Iris pigment epithelial cell (primary cell): ENCODE measurements around the gene EPHA7.

Experiments
- DNase-seq: peaks from one replicate; pipeline ENCODE4 v3.0.0-alpha.2; 2011; ENCODE audit warnings: low read depth

The EPHA7 gene

GRCh38 chr6:93419304-93420162 is at the start of gene EPHA7:
Gene EPHA7 (minus strand): TSS chr6:93419559. CDS start chr6:93419341, 218 bp downstream.
- DNase-seq: peak; percentile 89

DNA sequence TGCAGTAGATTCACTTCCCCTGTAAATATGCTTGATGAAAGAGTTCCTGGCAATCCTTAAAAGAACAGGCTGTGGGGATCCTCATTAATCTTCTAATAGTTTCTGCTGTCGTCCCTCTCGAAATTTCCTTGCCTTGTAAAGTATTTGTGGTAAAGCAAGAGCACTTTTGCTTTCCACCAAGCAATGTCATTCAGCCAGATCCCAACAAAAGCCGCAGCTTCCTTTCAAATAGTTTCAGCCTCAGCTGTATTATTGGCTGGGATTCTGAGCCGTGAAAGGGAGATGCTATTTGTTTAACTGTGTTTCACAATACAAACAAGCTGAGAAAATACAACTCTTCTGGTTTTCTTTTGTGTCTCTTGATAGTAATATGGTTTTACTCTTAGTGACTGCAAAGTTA is 48.9 kb upstream of the EPHA7 start:
- peak; percentile 20 for DNase-seq

DNA sequence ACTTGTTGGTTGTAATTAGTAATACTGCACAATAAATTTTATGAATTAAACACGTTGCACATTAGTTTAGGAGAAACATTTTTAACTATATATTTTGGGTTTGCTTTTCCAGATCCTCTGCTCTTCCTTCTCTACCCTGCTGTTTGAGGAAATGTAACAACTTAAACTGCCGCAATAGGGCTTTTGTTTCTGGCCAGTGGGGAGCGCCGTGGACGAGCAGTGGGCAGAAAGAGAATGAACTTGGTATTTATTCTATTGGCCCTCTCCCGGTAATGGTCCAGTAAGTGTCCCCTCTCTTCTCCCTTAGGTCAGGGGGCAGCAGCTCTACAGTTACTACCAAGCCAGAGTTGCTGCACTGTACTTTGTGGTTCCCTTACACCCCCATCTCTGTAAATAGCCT is 35.2 kb upstream of the EPHA7 start:
- DNase-seq: no peak

DNA sequence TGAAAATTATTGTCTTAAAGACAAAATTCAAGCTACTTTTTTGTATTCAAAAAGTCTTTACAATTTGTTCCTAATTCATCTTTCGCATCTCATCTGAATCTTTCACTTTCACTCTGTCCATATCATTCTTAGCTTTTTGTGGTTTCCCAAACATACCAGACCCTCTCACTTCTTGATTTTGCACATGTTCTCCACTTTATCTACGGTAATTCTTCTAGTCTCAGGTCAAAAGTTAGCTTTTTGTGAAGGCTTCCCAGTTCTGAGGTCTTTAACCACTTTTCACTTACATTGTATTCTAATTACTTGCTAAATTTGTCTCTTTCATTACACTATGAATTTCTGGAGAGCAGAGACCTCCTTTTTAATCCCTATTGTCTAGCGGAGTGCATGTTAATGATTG is 34.6 kb upstream of the EPHA7 start:
- no peak for DNase-seq

GRCh38 chr6:93447874-93448273 is 28.5 kb upstream of the EPHA7 start:
- DNase-seq: no peak

- DNase-seq: no peak
Observed at GRCh38 chr6:93437491-93437890, 18.1 kb upstream of the EPHA7 start.

- DNase-seq: no peak
Observed at GRCh38 chr6:93433592-93433991, 14.2 kb upstream of the EPHA7 start.

DNA sequence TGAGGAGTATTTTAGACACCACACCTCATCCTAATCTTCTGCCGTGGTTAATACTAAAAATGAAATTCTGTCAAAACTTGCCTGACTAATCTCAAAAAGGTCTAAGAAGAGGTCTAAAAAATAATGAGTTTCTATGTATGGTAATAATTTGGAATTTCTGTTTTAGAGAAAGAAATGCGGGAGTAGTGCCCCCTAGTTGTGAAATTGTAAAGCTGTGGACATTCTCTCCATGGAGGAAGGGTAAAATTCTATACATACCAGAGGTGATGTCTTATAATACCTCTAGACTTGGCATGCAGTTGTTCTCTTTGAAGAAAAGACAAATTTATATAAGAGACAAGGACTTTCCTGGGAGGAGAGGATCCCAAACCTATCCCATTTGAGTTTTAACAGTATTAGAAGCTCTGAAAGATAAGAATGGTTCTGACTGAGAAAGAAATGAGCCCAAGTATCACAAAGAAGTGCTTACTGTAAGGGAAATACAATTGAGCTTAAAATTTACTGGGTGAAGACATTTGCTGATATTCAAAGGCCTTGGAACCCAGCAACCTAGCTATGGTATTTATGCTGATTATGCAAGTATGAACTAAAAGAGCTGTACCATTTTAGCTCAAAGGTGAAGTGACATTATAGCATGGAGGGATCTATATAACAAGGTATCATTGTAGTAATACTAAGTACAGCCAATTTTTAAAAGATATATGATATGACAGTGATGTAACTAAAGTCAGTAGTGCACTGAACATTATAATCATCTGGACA is 5.1 kb upstream of the EPHA7 start:
- peak; percentile 24 for DNase-seq

DNA sequence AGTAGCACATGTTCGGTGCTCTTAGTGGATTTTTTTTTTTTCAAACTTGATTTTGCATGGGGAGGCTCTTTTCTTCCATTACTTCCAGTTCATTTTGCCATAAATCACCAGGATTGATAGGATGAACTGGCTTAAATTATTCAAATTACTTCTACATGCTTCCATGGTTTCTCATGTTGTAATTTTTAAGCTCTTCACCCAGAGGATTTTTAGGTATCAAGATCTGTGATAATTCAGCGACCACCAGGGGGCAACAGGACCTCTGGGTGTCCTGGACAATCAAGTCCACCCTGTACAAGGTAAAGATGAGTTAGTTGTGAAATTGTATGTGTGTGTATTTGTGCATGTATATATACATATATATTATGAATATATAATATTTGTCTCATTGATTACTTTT is 4.2 kb upstream of the EPHA7 start:
- peak; percentile 13 for DNase-seq

DNA sequence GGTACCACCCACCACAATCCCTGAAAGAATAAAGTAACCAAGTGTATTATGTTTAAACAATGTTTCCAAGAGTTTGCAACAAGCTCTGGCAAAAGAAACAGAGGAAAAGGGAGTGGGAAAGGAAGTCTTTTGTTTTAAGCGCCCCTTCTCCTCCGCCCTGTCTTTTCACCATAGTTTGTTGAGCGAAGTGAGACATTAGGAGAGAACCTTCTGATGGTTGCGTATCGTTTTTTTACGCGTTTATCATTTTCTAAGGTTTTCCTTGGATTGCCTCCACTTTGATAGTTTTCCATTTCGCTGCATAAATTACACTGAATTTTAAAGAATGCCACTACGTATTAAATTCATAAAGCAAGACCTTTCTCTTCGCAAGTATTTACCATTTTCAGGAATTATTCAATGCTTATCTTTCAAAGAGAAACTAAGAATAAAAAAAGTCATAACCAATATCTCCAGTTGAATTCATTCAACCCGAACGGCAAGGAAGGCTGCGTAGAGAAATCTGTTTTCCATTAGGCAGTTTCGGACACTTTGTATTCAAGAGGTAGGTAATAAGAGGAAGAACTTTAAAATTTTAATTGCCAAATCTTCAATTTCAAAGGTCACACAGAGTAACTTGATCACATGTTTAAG is 920 bp upstream of the EPHA7 start:
- no peak for DNase-seq

- DNase-seq: peak; percentile 27
Observed at GRCh38 chr6:93418408-93419303, 703 bp downstream of the EPHA7 start.

- DNase-seq: no peak
Observed at GRCh38 chr6:93418033-93418407, 1.3 kb downstream of the EPHA7 start.

DNA sequence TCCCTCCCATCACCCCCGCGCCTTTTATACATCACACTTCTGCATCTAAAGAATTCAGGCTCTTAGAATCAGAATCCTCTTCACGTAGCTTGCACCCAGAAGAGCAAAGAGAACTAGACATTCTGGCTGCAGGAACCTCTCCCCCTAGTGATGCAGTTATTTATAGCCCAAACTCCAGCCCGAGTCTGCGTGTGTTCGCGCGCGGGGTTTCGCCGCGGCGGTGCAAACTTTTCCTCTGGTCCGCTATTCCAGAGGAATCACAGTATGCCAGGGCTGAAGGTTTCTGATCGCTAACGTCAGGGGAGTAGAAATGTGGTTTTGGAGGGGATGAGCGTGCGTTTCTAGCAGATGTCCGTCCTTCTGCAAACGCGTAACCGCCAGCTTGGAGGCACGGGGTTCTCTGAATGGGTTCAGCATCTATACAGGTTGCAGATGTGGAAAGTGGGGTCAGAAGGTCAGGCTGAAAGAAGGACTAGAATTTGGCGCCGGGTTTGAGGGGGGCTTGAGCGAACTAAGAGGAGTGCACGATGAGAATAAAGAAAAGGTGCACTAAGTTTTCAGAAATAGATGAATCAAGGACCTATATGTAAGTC is 1.8 kb downstream of the EPHA7 start:
- peak; percentile 15 for DNase-seq

DNA sequence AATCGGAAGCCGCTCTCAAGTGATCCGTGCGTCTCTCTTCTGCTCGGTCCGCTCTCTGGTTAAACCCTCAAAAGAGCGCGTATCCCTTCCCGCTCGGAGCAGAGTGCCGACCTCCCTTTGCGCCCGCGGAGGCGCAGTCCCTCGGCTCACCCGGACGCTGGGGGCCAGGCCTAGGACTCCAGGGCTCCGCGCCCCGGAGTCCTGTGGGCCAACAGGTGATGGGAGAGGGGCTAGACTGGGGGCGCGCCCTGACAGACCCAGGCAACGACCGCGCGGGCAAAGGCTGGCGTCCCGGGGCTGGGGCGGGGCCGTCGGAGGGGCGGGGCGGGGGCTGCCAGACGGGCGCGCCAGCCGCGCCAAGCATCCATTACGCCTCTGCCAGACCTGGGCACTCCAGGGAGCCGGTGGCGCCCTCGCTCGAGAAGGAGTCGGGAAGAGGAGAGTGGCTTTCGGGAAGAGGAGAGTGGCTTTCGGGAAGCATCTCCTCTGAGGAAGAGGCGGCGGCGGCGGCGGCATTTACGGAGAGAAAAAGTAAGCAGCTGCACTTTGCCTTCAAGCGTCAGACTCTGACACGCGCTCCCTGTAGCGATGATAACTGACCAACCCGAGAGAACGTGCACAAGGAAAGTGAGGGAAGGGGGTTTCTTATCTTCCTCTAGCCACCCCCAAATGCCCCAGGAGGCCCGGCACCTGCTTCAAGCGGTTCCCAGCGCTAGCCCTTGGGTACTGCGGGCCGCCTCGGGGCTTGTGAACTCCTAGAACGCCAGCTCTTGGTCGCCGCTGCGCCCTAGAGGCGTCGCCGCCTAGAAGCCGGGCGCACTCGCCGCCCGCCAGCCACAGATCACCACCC is 2.6 kb downstream of the EPHA7 start:
- DNase-seq: peak; percentile 17

DNA sequence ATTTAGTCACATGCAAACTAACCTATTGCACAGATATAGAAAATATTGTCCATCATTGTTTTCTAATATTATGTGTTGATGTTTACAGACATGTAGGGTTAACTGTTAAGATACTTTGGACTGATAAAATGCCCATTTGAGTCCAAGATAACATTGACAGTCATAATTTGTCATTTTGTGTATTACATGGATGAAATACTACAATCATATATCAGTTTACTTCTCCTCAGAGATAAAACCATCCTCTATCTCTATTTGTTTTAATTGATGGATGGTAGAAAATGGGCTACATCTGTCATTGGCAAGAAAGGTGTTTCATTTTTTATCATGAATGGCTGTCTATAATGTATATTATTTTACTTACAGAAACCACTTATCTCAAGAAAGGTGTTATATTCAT is 6.2 kb downstream of the EPHA7 start:
- DNase-seq: no peak

DNA sequence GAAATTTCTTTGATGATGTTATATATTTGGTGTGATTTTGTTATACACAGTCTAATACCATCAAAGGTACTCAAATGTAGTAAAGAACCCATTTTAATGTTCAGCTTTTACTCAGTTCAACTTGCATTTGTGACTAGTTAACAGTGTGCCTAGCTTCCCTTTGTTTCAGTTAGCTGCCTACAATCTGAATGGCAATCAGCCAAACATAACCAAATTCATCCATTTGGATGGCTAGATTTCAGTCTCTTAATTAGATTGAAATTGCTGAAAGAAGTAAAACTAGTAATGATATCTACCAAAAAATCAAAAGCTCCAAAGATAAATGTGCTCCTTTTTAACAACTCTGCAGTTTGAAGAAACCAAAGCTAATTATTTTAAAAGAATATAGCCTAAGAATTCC is 6.9 kb downstream of the EPHA7 start:
- DNase-seq: no peak

DNA sequence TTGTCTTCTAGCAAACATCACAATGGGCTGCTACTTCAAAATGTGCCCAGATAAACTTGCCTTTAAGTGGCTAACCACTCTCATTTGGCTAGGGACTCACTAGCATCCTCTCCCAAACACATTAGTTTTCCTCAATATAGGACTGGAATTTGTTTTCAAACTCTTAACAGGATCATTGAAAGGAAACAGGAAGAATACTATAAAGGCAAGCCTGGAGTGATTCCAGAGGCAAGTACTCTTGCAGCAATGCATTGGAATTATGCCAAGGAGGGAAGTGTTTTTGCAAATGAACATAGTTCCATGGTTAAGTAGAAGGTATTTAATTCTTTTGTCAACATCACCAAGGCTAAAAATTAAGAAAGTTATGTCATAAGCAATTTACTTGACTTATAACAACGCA is 12.2 kb downstream of the EPHA7 start:
- peak; percentile 50 for DNase-seq

GRCh38 chr6:93403390-93403789 is 16.0 kb downstream of the EPHA7 start:
- no peak for DNase-seq

DNA sequence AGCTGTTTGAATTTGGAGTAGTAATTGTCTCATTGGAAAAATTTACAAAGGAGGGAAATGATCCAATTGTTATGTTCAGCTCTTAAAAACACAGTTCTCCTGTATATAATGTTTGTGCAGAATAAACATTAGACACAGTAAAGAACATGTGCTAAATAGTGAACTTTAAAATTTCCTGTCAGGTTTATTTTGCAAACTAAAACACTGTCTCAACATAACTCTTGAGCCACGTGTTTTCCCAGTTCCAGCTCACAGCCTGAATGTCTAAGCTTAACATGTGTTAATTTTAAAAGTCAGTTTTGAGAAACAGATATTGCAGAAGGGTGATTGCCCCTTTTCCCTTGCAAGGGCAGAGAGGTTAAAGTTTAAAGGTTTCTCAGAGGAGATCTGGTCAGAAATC is 20.6 kb downstream of the EPHA7 start:
- DNase-seq: no peak

DNA sequence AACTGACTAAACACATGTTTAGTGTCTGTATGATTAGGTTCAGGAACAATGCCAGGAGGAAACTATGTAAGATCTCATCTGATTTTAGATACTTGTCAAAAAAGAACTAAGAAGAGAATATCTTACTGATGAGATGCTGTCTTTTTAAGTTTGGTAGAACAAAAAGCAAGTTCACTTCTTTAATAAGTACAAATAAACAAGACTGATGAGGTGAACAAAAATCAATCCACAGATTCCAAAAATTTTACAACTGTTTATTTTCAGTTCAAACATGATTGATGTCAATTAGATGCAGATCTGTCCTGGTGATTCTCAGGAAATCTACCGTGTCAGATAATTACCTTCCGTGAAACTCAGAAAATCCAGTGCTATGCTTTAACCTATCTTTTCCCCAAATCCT is 24.9 kb downstream of the EPHA7 start:
- no peak for DNase-seq
